ENCODE results near the gene UGT1A4. TPM values are rescaled to one million over a fixed set of nuclear protein-coding genes. Genes with fewer than 3 reads are reported as not detected.

The UGT1A4 gene
- total RNA-seq, 1 experiment from 2014 or later: 0.12 TPM

DNA sequence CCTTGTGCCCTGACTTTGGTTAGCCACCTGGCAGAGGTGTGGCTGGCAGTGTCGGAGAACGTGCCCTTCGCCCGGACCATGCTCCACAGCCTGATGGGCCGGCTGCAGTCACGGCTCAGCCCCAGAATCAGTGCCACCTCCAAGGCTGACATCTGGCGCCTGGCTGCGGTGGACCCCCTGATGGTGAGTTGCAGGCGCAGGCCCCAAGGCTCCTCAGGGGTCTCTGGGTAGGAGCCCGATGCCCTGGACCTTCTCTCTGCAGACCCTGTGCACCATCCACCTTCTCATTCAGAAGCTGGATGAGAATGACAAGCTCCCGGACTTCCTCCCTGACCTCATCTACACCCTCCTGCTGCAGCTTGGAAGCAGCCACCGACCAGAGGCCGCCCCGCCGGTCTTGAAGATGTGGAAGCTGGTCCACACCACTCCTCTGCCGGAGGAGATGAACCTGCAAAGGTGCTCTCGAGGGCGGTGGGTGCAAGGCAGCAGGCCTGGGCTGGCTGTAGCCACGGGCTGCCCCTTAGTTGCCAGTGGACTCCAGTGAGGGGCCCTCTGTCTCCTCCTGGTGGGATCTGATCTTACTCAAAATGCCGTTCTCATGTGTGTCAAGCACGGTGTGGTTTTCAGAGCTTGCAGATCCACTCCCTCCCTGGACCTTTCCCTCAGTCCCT is 103.7 kb downstream of the UGT1A4 start:
- Histone ChIP-seq H4K20me1 (ENCODE audit: insufficient read depth) (no peaks in the 10 kb centered on the region), H3K9me3 (ENCODE audit: control insufficient read depth in 1 of 2, insufficient read depth in 1 of 2, low read depth in 1 of 2, low read length in 2 of 2) (no peaks in the 10 kb centered on the region), H3K4me3 (replicated peaks in 1 of 2; ENCODE audit: low read depth in 1 of 2, low read length in 2 of 2) (no peak overlapping the region), H2AFZ (ENCODE audit: low read depth, low read length, poor library complexity, severe bottlenecking) (no peak overlapping the region), H3K27ac (ENCODE audit: low read depth, low read length) (no peak overlapping the region), H3K9me2 (ENCODE audit: insufficient read depth) (no peaks in the 10 kb centered on the region), H3K4me1 (ENCODE audit: control insufficient read depth in 1 of 2, insufficient read depth in 2 of 2, low read length in 2 of 2) (no peaks in the 10 kb centered on the region), H3K27me3 (ENCODE audit: insufficient read depth, low read length) (no peaks in the 10 kb centered on the region), H3K79me2 (ENCODE audit: insufficient read depth, low read length) (no peaks in the 10 kb centered on the region), H3K9ac (ENCODE audit: low read length) (no peak overlapping the region), H3K4me2 (ENCODE audit: low read length) (no peak overlapping the region), H3K36me3 (ENCODE audit: control insufficient read depth in 1 of 2, insufficient read depth in 2 of 2, low read length in 2 of 2) (no peaks in the 10 kb centered on the region)
- intact Hi-C loops (cut with micrococcal nuclease): no loop called here
- no peak for ATAC-seq
- RAD21 ChIA-PET (ENCODE audit: low non-redundant PET in 1 of 2, low total read pairs in 2 of 2, uncharacterized antibody in 2 of 2, unreplicated experiment in 2 of 2): no interaction called here
- CTCF ChIA-PET: no interaction called here
- no TSS peak for BruUV-seq (replicated peaks)
- POLR2A ChIA-PET: no interaction called here
- DNase-seq (ENCODE audit: low read depth, low spot score): no peak
- TF ChIP-seq TCF7L2 (IDR thresholded peaks at IDR 0.05; ENCODE audit: borderline replicate concordance, extremely low read depth, insufficient read depth, insufficient read length): no peak
- TF ChIP-seq POLR2A (IDR thresholded peaks at IDR 0.05; ENCODE audit: borderline replicate concordance, extremely low read depth, insufficient read depth, insufficient read length): no peak
- no peak for TF ChIP-seq ZBTB33 (IDR thresholded peaks at IDR 0.05; ENCODE audit: extremely low read depth, insufficient replicate concordance, low read length)
- no peak for TF ChIP-seq YY1 (IDR thresholded peaks at IDR 0.05; ENCODE audit: extremely low read depth, insufficient replicate concordance, low read depth, low read length)
- no peak for TF ChIP-seq ATF3 (IDR thresholded peaks at IDR 0.05)
- no peak for TF ChIP-seq RAD21 (IDR thresholded peaks at IDR 0.05; ENCODE audit: low read depth)
- no peak for TF ChIP-seq ZNF274 (IDR thresholded peaks at IDR 0.05; ENCODE audit: low read depth, low read length)
- no peak for TF ChIP-seq REST (IDR thresholded peaks at IDR 0.05; ENCODE audit: low read depth)
- no peak for TF ChIP-seq SP1 (IDR thresholded peaks at IDR 0.05; ENCODE audit: low read depth)
- no peak for TF ChIP-seq SRF (IDR thresholded peaks at IDR 0.05; ENCODE audit: low read depth)
- no peak for TF ChIP-seq EZH2phosphoT487 (IDR thresholded peaks at IDR 0.05; ENCODE audit: borderline replicate concordance)
- no peak for TF ChIP-seq SIN3A (IDR thresholded peaks at IDR 0.05; ENCODE audit: low read depth)
- TF ChIP-seq CTCF (IDR thresholded peaks at IDR 0.05 in 2 of 3, conservative IDR thresholded peaks at IDR 0.05 in 1 of 3; ENCODE audit: borderline replicate concordance in 1 of 3, insufficient read depth in 1 of 3, low read depth in 2 of 3, low read length in 2 of 3): no peak
- TF ChIP-seq FOSL1 (IDR thresholded peaks at IDR 0.05; ENCODE audit: low read depth): no peak
- TF ChIP-seq JUND (IDR thresholded peaks at IDR 0.05): no peak
- no peak for TF ChIP-seq ZFX (IDR thresholded peaks at IDR 0.05)
- TF ChIP-seq, protein P1, sequence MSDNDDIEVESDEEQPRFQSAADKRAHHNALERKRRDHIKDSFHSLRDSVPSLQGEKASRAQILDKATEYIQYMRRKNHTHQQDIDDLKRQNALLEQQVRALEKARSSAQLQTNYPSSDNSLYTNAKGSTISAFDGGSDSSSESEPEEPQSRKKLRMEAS (IDR thresholded peaks at IDR 0.05): no peak
- TF ChIP-seq EZH2 (IDR thresholded peaks at IDR 0.05): no peak

Data from HCT116 (cell line).